Glomerular visceral epithelial cell (primary cell): Measurements from ENCODE around the gene KLHL36.
A peak's percentile ranks its signal among the peaks of the same experiment; 100 is the strongest.

Experiments
- DNase-seq: peaks from one replicate; pipeline ENCODE4 v3.0.0-alpha.2; 2016; ENCODE audit errors: extremely low spot score

The KLHL36 gene

GRCh38 chr16:84643180-84643583 lies 5.1 kb upstream of the KLHL36 start:
- peak; percentile 86 for DNase-seq

GRCh38 chr16:84643674-84644073 lies 4.6 kb upstream of the KLHL36 start:
- no peak for DNase-seq

- no peak for DNase-seq
These were observed 542 bp downstream of the KLHL36 start for GRCh38 chr16:84648595-84649510.

DNA sequence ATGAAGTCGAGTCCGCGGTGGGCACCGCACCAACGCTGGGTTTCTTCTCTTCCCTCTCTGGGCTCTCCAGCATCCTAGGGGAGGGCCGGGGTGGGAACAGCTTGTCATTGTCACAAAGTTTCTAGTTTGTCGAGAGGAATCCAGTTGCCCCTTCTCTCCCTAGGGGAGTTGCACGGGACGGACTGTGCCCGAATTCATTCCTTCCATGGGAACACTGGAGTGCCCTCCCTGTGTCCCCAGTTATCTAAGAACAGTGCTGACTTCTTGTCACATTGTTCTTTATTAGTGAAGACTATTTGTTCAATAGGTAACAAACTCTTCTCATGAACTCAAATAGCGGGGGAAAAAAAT lies 1.2 kb downstream of the KLHL36 start:
- no peak for DNase-seq

GRCh38 chr16:84650062-84650991 lies 2.0 kb downstream of the KLHL36 start:
- peak; percentile 66 for DNase-seq

GRCh38 chr16:84652566-84652965 lies 4.3 kb downstream of the KLHL36 start:
- DNase-seq, result no peak

DNA sequence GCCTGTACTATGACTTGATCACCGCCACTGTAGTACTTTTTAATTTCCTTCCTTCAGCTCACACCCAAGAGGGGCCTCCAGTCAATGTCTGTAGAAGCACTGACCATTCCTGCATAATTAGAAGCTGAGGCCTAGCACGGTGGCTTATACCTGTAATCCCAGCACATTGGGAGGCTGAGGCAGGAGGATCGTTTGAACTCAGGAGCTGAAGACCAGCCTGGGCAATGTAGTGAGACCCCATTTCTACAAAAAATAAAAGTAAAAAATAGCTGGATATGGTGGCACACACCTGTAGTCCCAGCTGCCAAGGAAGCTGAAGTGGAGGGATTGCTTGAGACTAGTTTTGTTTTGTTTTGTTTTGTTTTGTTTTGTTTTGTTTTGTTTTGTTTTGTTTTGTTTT lies 5.9 kb downstream of the KLHL36 start:
- DNase-seq, result no peak

DNA sequence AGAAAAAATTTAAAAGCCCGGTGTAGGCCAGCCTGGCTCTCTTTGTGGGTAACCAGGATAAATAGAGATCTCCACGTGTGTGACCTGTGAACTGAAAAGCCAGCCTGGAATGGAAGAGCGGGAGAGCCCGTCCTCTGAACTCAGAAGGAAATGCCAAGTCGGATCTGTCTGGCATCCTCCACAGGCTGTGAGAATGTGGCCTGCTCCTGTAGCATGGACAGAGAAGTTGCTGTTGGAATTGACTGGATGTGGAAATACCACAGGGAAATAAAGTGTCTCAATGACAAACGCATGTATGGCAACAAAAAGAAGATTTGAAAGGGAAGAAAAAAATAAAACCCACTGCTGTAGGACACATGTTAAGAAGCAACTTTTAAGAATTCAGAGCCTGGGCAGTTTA lies 6.7 kb downstream of the KLHL36 start:
- DNase-seq, result no peak

- DNase-seq, result no peak
These were observed 8.3 kb downstream of the KLHL36 start for GRCh38 chr16:84656649-84657048.

DNA sequence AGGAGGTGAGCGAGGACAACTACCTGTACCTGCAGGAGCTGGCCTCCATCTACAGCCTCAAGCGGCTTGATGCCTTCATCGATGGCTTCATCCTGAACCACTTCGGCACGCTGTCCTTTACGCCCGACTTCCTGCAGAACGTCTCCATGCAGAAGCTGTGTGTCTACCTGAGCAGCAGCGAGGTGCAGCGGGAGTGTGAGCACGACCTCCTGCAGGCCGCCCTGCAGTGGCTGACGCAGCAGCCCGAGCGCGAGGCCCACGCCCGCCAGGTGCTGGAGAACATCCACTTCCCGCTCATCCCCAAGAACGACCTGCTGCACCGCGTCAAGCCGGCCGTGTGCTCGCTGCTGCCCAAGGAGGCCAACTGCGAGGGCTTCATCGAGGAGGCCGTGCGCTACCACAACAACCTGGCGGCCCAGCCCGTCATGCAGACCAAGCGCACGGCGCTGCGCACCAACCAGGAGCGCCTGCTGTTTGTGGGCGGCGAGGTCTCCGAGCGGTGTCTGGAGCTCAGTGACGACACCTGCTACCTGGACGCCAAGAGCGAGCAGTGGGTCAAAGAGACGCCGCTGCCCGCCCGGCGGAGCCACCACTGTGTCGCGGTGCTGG lies 9.0 kb downstream of the KLHL36 start:
- no peak for DNase-seq

- no peak for DNase-seq
These were observed 10.4 kb downstream of the KLHL36 start for GRCh38 chr16:84658690-84659089.

- DNase-seq, result no peak
These were observed 11.5 kb downstream of the KLHL36 start for GRCh38 chr16:84659656-84660300.

GRCh38 chr16:84660973-84661372 lies 12.7 kb downstream of the KLHL36 start:
- no peak for DNase-seq

DNA sequence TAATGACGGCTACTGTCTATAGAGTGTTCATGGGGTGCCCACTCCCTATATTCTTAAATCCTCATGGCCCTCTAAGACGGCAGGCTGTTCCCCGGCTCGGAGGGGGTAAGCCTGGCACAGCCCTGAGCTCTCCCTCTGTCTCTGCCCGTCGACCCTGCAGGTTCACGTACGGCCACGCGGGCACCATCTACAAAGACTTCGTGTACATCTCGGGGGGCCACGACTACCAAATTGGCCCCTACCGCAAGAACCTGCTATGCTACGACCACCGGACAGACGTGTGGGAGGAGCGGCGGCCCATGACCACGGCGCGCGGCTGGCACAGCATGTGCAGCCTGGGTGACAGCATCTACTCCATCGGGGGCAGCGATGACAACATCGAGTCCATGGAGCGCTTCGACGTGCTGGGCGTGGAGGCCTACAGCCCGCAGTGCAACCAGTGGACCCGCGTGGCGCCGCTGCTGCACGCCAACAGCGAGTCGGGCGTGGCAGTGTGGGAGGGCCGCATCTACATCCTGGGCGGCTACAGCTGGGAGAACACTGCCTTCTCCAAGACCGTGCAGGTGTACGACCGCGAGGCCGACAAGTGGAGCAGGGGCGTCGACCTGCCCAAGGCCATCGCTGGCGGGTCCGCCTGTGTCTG lies 13.2 kb downstream of the KLHL36 start:
- no peak for DNase-seq

DNA sequence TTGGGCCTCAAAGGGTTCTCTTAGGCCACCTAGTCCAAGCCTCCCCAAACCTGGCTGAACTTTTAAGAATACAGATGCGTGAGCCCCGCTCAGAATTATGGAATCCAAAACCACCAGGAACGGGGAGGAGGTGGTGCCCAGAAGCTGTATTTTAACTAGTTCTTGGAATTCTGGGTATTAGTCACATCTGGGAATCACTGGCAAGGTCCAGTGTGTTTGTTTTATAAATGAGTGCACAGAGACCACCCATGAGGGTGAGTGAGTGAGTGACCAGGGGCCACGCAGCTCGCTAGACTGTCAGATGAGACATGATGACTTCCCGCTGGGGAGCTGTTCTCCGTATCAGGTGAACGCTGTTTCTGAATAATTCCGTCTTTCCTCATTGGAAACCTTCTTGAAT lies 14.2 kb downstream of the KLHL36 start:
- no peak for DNase-seq

- DNase-seq, result no peak
These were observed 15.3 kb downstream of the KLHL36 start for GRCh38 chr16:84663433-84664101.

DNA sequence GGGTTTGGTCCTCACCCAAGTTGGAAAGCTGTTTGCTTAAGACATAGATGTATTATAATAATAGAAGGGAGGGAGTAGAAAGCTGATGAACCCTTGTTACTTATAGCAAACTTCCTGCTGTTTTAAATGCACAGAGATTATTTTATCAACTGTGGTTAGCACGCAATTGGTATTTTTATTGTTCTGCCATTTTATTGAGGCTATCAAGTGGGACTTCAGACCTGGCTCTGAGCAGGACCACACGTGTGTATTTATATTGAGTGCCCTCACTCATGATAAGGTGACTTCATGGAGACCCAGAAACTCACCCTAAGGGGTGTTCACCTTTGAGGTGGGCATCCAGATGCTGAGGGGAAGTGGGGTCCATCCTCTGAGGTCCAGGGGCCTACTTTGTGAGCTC lies 17.0 kb downstream of the KLHL36 start:
- no peak for DNase-seq

DNA sequence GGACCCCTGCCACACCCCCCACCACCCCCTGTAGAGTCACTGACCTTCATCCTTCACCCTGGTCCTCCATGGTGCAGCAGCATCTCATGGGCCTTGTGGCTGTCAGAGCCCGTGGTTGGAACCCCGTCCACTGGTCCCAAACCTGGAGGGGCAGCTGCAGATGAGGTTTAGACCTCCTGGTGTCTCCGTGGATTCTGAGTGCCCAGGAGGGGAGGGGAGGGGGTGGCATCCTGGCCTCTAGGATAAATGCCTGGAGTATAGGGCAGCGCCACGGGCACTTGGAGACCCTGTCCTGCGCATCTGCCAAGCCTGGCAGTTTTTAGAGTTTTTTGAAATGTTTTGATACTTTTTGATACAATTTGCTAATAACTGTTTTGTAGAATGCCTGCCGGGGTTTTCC lies 17.5 kb downstream of the KLHL36 start:
- no peak for DNase-seq

DNA sequence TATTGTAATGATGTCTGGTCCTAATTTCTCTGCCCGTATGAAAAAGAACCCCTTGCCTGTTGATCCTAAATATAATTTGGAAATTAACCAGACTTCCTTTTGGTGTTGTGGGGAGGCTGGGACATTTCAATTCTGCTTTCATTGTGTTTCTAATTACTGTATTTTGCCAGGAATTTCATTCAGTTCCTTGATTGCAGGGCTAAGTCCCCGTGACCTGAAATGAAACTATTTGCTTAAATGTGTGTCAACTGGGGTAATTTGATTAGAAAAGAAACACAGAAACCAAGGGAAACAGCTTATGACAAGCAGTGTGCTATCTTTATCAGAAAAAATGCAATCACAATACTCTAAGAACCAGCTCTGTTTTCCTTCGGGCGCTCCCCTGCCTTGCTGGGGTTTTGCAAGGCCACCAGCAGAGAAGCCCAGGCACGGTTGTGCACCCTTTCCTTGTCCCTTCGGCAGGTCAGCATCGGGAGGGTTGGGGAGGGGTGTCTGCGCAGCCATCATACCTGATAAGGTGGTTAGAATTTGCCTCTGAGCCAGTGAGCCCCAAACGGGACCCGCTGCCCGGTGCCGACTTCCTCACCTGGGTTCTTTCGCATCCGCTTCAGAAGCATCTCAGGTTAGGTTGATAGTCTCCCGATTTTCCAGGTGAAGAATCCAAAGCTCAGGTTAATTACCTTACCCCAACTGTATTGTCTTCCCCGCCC lies 19.4 kb downstream of the KLHL36 start:
- DNase-seq, result no peak

GRCh38 chr16:84670063-84670462 lies 21.8 kb downstream of the KLHL36 start:
- DNase-seq, result no peak
